Progenitor cell of endocrine pancreas (in vitro differentiated cells): Measurements from ENCODE around the gene SELENOI. TPM values are rescaled to one million over a fixed set of nuclear protein-coding genes. Genes with fewer than 3 reads are reported as not detected.
A peak's percentile ranks its signal among the peaks of the same experiment; 100 is the strongest.

Source experiments
- DNase-seq: peaks from one replicate; pipeline ENCODE4 v3.0.0; 2021; ENCODE audit warnings: low spot score; ENCODE audit not compliant: unreplicated experiment
- H3K27ac Mint-ChIP-seq: 2 replicates; pipeline ENCODE4 v1.8.0; 2021; ENCODE audit warnings: mild to moderate bottlenecking, moderate library complexity, mixed read lengths
- H3K27me3 Mint-ChIP-seq: 2 replicates; pipeline ENCODE4 v1.8.0; 2021; ENCODE audit warnings: mixed read lengths
- H3K36me3 Mint-ChIP-seq: 2 replicates; pipeline ENCODE4 v1.8.0; 2022; ENCODE audit warnings: mixed read lengths; ENCODE audit not compliant: insufficient read depth
- H3K4me1 Mint-ChIP-seq: 2 replicates; pipeline ENCODE4 v1.8.0; 2021; ENCODE audit warnings: low read depth, mixed read lengths
- H3K4me3 Mint-ChIP-seq: 2 replicates; pipeline ENCODE4 v1.8.0; 2021; ENCODE audit warnings: low read depth, mild to moderate bottlenecking, moderate library complexity, mixed read lengths
- H3K9me3 Mint-ChIP-seq: 2 replicates; pipeline ENCODE4 v1.8.0; 2021; ENCODE audit warnings: low read depth, mixed read lengths
- CTCF ChIP-seq: fragments of 200-600 bp; sonication (generic); IDR thresholded peaks from one replicate; pipeline ENCODE4 v1.5.0; 2021; ENCODE audit warnings: antibody characterized with exemption, mild to moderate bottlenecking; ENCODE audit not compliant: unreplicated experiment
- long read RNA-seq: library from polyadenylated mRNA; unstranded; transcript quantifications from one replicate; pipeline ENCODE4 v2.0.0, GENCODE V29; 2020
- total RNA-seq: library from RNA; stranded (reverse); gene quantifications from 2 replicates; pipeline ENCODE4 v1.2.1, GENCODE V29; 2021

SELENOI gene
- 43.8 and 46.2 TPM in 2 replicates for total RNA-seq
- long read RNA-seq, full-length matches to known transcripts, result 35 of 68 reads
- long read RNA-seq, partial matches to known transcripts, result 16 of 68 reads
- long read RNA-seq, other reads (novel, unspliced or antisense), result 17 of 68 reads

- peak; percentile 99 for DNase-seq
- Mint-ChIP-seq H3K36me3 (no peaks in the 10 kb centered on the region), H3K27ac (peak within 1 kb of the TSS; percentile 99), H3K4me1 (peaks cover 26% of the 10 kb centered on the region), H3K27me3 (no peaks in the 10 kb centered on the region), H3K9me3 (no peaks in the 10 kb centered on the region), H3K4me3 (peak within 1 kb of the TSS; percentile 96)
- TF ChIP-seq CTCF, result no peak
Measured at GRCh38 chr2:26345545-26346453, at the start of gene SELENOI. Gene SELENOI (plus strand): TSS chr2:26346143. CDS start chr2:26346233, 90 bp downstream.

- H3K4me1 Mint-ChIP-seq, result peaks cover 2% of the 10 kb centered on the region
- H3K27ac Mint-ChIP-seq, result peak overlapping the region; percentile 81
- H3K9me3 Mint-ChIP-seq, result no peaks in the 10 kb centered on the region
- H3K36me3 Mint-ChIP-seq, result no peaks in the 10 kb centered on the region
- peaks cover 6% of the 10 kb centered on the region for H3K27me3 Mint-ChIP-seq
- H3K4me3 Mint-ChIP-seq, result no peak overlapping the region
- no peak for TF ChIP-seq CTCF
- no peak for DNase-seq
Measured at GRCh38 chr2:26297061-26297460, 48.9 kb upstream of the SELENOI start.

GRCh38 chr2:26298286-26298637 lies 47.7 kb upstream of the SELENOI start:
- Mint-ChIP-seq H3K4me3 (no peak overlapping the region), H3K4me1 (peaks cover 2% of the 10 kb centered on the region), H3K27me3 (peaks cover 6% of the 10 kb centered on the region), H3K27ac (no peak overlapping the region), H3K36me3 (no peaks in the 10 kb centered on the region), H3K9me3 (no peaks in the 10 kb centered on the region)
- TF ChIP-seq CTCF, result no peak
- DNase-seq, result no peak

- H3K9me3 Mint-ChIP-seq, result no peaks in the 10 kb centered on the region
- H3K4me1 Mint-ChIP-seq, result peaks cover 2% of the 10 kb centered on the region
- no peaks in the 10 kb centered on the region for H3K36me3 Mint-ChIP-seq
- TF ChIP-seq CTCF, result no peak
- H3K4me3 Mint-ChIP-seq, result no peak overlapping the region
- no peak overlapping the region for H3K27ac Mint-ChIP-seq
- DNase-seq, result no peak
- peaks cover 6% of the 10 kb centered on the region for H3K27me3 Mint-ChIP-seq
Measured at GRCh38 chr2:26298638-26299393, 47.1 kb upstream of the SELENOI start.

- H3K27ac Mint-ChIP-seq, result no peak overlapping the region
- no peak for DNase-seq
- no peak for TF ChIP-seq CTCF
- no peak overlapping the region for H3K4me3 Mint-ChIP-seq
- H3K27me3 Mint-ChIP-seq, result peaks cover 6% of the 10 kb centered on the region
- H3K9me3 Mint-ChIP-seq, result no peaks in the 10 kb centered on the region
- peaks cover 2% of the 10 kb centered on the region for H3K4me1 Mint-ChIP-seq
- no peaks in the 10 kb centered on the region for H3K36me3 Mint-ChIP-seq
Measured at GRCh38 chr2:26299471-26300101, 46.4 kb upstream of the SELENOI start.
